CD4-positive, alpha-beta T cell treated with Interleukin-2 at 100 ng/mL for 4 hours (primary cell): ENCODE measurements around the gene C2orf81.
"Not testable (repeated sequence)": the region's sequence is repeated elsewhere in the genome, so short reads cannot be mapped to it uniquely, and the experiment has no call there.

Experiments
- DNase-seq: peaks from one replicate; pipeline ENCODE4 v3.0.0-alpha.2; 2020; ENCODE audit warnings: low spot score

Gene C2orf81

DNA sequence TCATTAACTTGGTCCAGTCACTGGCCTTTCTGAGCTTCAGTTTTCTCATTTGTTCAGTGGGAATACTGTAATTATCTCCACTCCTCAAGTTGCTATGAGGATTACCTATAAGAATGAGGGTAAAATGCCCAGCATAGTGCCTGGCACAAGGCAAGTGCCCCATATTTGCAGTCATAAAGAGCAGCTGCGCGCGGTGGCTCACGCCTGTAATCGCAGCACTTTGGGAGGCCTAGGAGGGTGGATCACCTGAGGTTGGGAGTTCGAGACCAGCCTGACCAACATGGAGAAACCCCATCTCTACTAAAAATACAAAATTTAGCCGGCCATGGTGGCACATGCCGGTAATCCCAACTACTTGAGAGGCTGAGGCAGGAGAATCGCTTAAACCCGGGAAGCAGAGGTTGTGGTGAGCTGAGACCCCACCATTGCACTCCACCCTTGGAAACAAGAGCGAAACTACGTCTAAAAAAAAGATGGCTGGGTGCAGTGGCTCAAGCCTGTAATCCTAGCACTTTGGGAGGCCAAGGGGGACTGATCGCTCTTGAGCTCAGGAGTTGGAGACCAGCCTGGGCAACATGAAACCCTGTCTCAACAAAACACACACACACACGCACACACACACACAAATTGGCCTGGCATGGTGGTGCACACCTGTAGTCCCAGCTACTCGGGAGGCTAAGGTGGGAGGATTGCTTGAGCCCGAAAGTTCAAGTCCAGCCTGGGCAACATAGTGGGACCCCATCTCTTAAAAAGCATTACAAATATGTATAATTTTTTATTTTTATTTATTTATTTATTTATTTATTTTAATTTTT lies 21.3 kb upstream of the C2orf81 start:
- not testable (repeated sequence) for DNase-seq

DNA sequence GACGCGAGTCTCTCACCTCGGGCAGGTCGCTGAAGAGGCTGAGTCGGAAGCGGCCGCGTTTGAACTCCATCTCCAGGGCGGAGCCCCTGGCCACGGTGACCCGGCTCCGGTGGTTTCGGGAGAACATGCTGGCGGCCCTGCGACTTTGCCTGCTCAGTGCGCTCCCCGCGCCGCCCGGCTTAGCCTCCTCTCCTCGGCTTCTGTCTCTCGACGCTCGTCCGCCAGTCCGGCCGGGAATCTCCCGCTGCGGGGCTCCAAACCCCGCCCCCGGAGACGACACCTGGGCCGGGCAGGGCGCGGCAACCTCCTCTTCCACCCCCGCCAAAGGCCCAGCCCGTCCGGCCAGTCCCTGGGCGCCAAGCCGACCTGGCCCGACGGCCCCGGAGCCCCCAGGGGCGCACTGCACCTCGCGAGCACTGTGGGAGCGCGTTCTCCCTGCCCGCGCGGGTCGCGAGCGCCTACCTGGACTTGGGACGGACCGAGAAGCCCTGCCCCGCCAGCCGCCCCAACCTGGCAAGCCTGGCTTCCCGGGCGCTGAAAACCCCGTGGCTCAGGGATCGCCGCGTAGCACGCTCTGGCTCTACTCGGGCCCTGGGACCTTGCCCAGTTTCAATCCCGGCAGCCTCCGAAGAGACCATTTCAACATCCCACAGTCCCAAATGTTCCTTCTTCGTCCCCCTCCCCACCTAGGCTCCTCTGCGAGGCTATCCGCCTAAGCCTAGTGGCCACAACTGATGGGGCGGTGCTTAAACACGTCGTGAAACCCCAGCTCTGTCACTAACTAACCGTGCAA lies 20.5 kb upstream of the C2orf81 start, which contains the start of gene RTKN:
Gene RTKN (minus strand): TSS at position 248 of the 793 bp plus-strand sequence. CDS start 121 bp downstream, at position 127.
- DNase-seq, result peak; percentile 26

DNA sequence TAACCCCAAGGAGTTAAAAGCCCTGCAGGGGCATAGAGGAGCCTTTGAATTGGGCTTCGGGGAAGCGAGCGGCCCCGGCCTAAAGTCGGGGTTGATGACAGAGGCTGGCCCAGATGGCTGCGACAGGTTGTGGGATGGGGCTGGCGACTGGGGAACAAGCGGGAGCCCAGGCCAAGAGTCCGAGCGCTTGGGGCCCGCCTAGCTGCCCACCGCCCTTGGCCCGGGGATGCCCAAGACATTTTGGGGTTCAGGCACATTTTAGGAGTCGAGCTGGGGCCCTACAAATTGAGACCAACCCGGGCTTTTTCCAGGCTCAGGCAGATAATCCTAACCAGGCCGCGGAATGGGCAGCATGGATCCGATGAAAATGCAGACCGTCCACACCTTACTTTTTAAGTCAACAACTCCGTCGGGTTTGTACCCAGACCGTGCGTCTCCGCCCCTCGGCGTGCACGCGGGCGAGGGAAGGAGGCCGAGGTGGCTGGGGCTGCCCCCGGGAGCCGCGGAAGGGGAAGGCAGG lies 19.8 kb upstream of the C2orf81 start:
- no peak for DNase-seq

DNA sequence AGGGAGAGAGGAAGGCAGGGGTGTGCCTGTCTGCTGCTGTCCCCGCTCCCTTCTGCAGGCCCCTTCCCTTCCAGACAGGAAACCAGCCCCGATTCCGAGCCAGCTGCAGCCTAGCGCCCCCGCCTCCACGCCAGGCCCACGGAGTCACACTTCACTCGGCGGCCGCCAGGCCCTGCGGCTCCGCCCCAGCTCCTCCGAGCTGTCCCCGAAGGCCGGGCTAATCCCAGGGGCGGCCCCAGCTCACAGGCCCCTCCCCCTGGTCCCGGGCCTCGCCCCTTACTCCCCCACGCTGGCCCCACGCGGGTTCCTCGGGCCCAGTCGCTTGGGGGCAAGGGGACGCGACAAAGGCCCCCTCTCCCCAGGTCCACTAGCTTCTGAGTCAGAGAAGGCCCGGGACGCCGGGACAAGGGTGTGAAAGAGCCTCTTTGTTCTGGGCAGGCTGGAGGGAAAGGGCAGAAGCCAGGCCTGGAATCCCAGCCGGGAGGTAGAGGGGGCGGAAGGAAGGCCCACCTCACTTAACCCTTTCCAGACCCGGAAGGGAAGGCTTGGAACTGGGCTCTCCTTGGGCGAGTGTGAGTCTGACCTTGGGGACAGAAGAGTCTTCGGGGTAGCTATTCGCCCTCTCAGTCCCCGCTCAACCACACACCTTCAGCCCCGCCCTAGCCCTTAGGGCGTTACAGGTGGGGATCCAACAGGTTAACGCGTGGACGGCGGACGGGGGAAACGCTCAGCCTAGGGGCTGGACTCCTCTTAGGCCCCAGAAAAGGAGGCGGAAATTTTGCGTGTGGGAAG lies 19.2 kb upstream of the C2orf81 start:
- DNase-seq, result peak; percentile 18

DNA sequence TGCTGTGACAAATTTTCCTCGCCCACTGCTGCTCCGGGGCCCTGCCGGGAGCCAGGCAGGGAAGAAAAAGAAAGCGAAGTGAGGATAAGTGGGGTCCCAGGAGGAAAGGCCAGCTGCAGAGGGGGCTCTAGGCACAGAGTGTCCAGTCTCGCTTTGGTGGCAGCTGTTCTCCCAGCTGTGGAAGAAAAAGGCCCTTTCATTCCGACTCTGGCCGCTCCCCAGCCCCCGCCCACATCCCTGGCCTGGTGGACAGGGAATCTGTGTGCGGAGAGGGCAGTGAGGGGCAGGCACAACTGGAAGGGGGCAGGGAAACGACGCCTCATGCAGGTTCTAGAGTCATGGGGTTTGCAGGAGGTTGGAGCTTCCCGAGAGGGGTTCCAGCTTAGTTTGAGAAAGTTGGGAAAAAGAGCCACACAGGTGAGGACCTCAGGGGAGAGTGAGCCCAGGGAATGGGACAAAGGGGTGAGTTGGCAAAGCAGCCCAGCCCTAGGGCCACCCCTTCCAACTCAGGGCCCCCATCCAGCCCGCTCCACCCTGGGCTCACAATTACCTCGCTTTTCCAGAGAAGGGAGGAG lies 18.5 kb upstream of the C2orf81 start:
- DNase-seq, result no peak

DNA sequence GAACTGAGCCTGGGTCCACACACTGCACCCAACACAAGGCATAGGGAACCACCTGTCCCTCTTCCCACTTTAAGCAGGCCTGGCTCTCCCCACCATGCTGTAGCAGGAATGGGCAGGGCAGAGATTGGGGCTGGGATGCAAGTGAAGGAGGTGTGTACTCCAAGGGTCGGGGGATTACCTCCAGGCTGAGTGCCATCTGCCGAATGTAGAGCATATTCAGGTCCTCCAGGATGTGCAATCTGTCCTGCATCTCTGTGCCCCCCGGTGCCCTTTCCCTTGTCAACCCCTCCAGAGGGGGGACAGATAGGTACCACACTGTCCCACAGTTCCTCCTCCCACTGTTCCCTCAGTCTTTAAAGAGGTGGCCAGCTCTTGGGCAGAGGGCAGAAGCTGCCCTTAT lies 18.0 kb upstream of the C2orf81 start:
- no peak for DNase-seq

DNA sequence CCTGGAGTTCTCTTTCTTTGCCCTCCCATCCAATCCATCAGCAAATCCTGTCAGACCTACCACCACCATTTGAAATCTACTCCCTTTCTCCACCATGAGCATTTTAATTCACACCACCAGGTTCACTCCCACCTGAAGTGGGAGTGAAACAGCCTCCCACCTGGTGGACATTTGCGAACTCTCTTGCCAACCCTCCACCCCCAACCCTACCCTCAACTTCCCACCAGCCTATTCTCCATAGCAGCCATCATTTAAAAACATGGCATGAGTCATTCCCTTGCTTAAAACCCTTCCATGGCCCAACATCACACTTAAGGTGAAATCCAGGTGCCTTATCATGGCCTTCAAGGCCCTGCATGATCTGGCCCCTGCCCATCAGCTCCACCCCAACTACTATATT lies 16.8 kb upstream of the C2orf81 start:
- no peak for DNase-seq

DNA sequence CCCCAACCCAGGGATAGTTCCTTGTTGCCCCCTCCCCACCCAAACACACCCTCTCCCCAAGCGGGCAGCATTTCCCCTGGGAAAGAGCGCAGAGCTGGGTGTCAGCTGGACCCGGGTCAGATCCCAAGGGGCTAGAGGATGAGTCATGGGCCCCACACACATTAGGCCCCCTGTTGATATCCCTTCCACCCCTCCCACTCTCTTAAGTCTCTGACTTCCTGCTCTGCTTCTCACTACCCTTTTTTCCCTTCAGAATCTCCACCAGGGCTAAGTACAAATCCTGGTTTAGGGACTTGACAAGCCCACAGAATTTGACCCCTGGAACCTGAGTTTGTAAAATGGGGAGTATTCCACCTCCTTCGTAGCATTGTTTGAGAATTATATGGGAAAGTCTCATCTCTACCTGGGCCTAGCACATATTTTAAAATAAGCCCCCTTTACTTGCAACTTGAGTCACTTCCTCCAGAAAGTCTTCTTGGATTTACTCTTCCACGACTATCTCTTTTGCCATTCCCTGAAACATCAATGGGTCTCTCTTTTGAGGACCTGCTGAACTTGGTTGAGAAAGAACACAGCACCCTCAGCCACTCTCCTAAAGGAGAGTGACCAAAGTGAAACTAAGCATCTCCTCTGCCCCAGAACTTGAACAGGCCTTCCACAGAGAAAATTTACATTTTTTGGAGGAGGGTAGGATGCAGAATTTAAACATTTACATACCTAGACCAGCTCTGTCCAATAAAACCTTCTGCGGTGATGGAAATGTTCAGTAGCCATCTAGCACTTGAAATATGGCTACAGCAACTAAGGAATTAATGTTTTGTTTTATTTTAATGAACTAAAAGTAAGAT lies 15.7 kb upstream of the C2orf81 start:
- no peak for DNase-seq

DNA sequence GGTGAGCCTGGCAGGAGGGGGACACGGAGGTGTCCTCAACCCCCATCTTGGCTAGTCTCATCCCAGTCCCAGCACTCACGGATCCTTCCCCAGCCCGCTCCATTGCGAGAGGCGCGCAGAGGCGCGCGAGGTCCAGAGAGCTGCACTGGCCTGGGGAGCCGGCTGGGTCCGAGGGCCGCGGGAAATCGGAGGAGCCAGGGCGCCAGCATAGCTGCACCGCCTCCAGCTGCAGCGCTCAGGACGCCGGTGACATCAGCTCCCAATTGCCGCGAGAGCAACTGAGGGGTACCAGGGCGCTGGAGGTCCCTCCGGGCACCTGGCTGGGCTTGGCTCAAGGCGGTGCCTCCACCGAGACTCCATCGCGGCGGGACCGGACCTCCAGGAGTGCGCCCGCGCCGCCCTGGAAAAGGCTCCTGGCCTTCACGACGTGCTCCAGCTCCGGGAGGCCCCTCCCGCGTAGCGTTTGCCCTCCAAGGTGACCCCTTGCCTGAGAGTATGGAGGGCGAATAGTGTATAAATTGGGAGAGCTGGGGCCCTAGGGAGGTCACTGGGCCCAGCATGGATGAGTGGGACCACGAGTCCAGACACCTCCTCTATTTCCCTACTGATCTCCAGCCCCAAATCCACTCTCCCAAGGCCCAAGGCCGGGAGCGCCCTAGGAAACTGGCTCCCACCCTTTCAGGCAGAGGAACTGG lies 14.8 kb upstream of the C2orf81 start:
- DNase-seq, result no peak

DNA sequence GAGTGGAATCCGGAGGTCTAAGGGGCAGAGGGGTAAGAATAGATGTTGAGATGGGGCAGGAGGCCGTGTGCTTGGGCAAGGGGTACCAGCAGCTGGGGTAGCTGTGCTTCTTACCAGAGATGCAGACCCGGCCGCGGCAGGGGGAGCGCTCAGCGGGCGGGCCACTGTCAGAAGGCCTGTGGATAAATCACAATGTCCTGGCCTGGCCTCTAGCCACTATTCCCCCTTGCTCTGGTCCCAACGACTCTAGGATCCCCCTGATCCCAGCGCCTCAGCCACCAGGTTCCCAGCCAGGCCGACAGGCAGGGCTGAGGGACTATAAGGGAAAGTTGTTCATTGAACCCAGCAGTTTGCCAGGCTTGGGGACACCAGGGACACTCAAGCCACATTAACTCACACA lies 9.1 kb upstream of the C2orf81 start:
- no peak for DNase-seq

DNA sequence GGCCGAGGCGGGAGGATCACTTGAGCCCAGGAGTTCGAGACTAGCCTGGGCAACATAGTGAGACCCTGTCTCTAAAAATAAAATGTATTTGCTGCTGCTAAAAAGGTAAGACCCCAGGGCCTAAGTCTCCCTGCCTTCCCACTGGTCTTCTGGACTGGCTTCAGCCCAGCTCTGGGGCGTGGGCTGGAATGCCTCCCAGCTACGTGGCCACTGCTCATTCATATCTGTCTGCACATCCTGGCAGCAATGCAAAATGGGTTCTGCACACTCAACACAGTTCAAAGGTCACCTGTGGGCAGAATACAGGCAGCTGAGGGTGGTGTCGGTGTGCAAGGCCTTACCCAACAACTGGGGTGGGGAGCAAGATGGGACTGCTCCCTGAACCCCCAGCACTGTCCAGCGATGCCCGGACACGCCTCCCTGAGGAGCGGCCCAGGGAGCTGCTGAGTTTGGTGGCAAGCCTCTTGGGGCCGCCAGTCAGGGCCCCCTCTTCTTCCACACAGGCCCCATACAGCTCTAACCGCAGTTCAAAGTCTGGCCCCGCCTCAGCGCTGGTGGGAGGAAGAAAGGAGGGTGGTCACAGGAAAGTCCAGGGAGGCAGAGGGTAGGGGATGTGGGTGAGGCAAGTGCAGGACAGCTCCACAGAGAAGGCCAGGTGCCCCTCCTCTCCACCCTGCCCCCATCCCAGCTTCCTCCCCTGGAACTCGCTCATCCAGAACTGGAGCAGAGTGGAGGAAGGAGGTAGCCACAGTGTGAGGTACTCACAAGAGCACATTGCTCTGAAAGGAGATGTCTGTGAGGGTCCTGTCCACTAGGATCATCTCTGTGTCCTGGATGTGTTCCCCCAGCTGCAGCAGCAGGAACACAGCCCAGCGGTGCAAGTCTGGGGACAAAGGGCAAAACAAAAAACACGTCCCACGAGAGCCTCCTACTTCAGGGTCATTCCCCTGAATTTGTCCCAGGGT lies 8.3 kb upstream of the C2orf81 start:
- DNase-seq, result no peak

DNA sequence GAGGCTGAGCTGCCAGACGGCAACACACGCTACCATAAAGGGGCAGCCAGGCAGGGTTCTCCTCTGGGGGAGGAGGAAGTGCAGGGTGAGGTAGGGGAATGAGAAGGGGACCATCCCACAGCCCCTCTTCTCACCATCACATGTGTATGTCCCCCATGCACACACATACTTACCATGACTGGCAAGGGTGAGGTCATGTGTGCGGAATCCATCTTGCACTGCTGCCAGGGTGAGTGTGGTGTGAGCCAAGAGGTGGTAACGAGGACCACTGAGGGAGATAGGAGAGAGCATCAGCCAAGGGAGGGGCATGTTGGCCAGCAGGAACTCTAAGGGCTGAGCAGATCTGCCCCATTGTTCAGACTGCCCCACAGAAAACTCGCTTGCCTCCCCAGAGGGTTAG lies 7.3 kb upstream of the C2orf81 start:
- DNase-seq, result no peak

DNA sequence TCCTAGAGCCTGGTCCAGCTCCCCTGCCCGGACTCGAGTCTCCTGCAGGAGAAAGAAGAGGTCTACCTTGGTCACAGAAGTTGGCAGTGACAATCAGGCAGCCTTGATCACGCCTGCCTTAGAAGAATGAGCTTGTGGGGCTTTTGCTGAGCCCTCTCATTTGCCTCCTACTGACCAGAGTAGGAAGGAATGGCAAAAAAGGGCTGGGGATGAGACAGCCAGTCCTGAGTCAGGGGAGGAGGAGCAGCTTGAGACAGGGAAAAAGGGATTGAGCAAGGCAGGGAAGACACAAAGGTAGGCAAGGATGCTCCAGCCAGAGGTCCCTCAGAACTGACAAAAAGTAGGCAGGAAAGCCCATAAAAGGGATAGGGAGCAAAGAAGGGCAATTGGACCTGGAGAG lies 6.1 kb upstream of the C2orf81 start:
- no peak for DNase-seq

DNA sequence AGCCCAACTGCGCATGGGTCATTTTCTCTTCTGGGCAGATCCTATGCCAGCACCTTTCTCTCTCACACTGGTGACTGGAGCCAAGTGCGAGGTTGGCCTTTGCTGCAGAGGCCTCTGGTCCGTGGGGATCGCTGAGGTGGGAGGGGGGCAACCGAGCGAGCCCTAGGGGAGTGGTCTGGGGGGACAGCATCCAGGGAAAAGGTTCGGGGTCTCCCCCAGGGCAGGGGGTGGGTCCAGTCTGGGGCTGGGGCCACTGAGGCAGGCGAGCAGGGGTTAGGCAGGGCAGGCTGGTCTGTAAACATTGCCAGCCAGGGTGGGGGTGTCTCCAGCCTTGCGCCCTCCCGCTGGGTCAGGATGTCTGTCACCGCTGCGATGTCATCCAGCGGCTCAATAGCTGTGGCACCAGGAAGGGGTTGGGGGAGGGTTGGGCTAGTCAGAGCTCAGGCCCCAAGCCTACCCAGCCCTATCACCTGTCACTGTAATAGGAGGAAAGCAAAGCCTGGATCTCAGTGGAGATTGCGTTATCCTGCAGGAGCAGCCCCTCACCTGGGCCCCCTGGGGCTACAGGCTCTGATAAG lies 4.9 kb upstream of the C2orf81 start:
- DNase-seq, result no peak

DNA sequence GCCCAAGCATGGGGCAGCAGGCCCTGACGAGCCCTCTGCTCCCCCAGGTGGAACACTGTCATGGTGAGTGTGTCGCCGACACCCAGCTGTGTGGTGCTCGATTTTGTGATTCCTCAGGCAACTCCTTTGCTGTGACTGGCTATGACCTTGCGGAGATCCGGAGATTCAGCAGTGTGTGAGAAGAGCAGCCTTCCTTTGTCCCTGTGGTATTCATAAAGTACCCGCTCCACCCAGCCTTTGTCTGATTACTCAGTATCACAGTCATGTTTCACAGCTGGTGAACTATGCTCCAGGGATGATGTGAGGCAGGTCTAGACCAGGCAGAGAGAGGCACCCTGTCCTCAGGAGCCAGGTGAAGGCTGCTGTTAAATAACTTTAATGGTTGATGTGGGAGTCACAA lies 4.1 kb upstream of the C2orf81 start:
- DNase-seq, result no peak

DNA sequence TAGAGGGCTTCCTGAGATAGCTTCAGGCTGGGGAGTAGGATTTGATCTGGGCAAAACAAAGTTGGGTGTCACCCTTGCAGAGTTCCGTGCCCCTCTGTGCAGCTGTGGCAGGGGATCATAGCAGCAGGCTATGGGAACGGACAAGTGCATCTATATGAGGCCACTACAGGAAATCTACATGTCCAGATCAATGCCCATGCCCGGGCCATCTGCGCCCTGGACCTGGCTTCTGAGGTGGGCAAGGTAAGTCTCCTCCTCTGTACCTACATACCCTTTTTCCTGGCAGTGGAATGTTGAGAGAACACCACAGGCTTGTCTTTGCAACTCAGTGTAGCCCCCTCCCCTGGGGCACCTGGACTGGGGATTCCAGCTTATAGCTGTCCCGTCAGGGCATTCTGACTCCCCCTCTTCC lies 3.6 kb upstream of the C2orf81 start:
- no peak for DNase-seq

DNA sequence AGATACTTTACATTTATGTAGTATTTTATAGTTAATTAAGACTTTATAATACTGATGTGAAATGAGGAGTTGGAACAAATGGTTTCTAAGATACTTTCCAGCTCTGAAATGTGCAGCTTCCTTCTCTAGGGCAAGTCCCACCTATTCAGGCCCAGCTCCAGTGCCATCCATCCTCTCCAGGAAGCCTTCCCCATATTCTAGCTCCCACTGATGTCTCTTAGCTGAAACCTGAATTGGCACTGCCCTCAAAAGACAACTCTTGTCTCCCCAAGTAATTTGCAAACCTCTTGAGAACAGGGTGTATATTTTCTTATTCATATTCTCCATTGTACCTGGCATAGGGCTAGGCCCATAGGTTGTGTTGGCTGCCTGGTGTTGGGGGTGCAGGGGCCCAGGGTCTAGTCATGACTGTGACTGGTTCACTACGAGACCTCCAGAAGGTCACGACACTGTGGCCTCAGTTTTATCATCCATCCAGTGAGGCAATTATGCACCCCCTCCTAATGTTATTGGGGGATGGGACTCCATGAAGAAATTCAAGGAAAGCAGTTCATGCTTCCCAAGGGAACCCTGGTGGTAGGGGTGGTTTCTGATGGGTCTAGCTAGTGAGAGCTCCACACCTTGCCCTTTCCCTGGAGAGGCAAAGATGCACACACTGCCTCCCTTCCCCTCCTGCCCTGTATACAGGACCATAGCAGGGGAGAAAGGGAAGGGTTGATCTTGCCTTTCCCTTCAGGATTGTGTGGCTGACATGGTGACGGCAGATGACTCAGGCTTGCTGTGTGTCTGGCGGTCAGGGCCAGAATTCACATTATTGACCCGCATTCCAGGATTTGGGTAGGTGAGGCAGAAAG lies 2.9 kb upstream of the C2orf81 start:
- no peak for DNase-seq
